ENCODE measurements around the gene GPI. TPM values are rescaled to one million over a fixed set of nuclear protein-coding genes. Genes with fewer than 3 reads are reported as not detected.

Gene GPI
- total and polyA plus RNA-seq, 2 donors (not counting 1 experiment from before 2014, with no cell fraction given): 112 to 173 TPM

- H2AFZ ChIP-seq (ENCODE audit: low read length): peak overlapping the region; percentile 94
- no peaks in the 10 kb centered on the region for H3K79me2 ChIP-seq (ENCODE audit: control insufficient read depth, insufficient read depth, low read length)
- H3K9me3 ChIP-seq (ENCODE audit: control insufficient read depth, insufficient read depth, low read depth, low read length): no peaks in the 10 kb centered on the region
- no peaks in the 10 kb centered on the region for H4K20me1 ChIP-seq (ENCODE audit: control insufficient read depth, extremely low read depth, insufficient read depth, low read length)
- peak overlapping the region; percentile 39 for H3K27ac ChIP-seq (ENCODE audit: insufficient read depth, low read length)
- peak overlapping the region; percentile 90 for H3K4me2 ChIP-seq (ENCODE audit: extremely low read depth, insufficient read depth, low read length)
- H3K4me1 ChIP-seq (ENCODE audit: control insufficient read depth, extremely low read depth, insufficient read depth, low read length): no peaks in the 10 kb centered on the region
- peaks cover 7% of the 10 kb centered on the region for H3K36me3 ChIP-seq (ENCODE audit: control insufficient read depth, insufficient read depth, low read length)
- H3K9ac ChIP-seq (ENCODE audit: insufficient read depth, low read length): peak overlapping the region; percentile 71
- TF ChIP-seq EZH2 (IDR thresholded peaks at IDR 0.05; ENCODE audit: low read length, missing control alignments) (no peak), CTCF (conservative IDR thresholded peaks at IDR 0.05 in 1 of 2, IDR thresholded peaks at IDR 0.05 in 1 of 2; ENCODE audit: low read depth in 1 of 2, low read length in 2 of 2) (no peak)
- peak overlapping the region; percentile 84 to 94 (median 90) for H3K4me3 ChIP-seq (replicated peaks in 1 of 4; ENCODE audit: control extremely low read depth in 1 of 4, insufficient read depth in 1 of 4, low read depth in 3 of 4, low read length in 4 of 4)
- DNase-seq (ENCODE audit: low read depth in 2 of 2): no peak
- H3K27me3 ChIP-seq (ENCODE audit: control insufficient read depth, insufficient read depth, low read length): no peaks in the 10 kb centered on the region
These were observed 38.8 kb downstream of the GPI start for GRCh38 chr19:34403784-34404108.

- no peaks in the 10 kb centered on the region for H3K79me2 ChIP-seq (ENCODE audit: control insufficient read depth, insufficient read depth, low read length)
- peak within 1 kb of the TSS; percentile 84 to 94 (median 90) for H3K4me3 ChIP-seq (replicated peaks in 1 of 4; ENCODE audit: control extremely low read depth in 1 of 4, insufficient read depth in 1 of 4, low read depth in 3 of 4, low read length in 4 of 4)
- H3K4me2 ChIP-seq (ENCODE audit: extremely low read depth, insufficient read depth, low read length): peak within 1 kb of the TSS; percentile 90
- peak within 1 kb of the TSS; percentile 39 for H3K27ac ChIP-seq (ENCODE audit: insufficient read depth, low read length)
- H2AFZ ChIP-seq (ENCODE audit: low read length): peak within 1 kb of the TSS; percentile 94
- no peaks in the 10 kb centered on the region for H4K20me1 ChIP-seq (ENCODE audit: control insufficient read depth, extremely low read depth, insufficient read depth, low read length)
- no peak for TF ChIP-seq CTCF (conservative IDR thresholded peaks at IDR 0.05 in 1 of 2, IDR thresholded peaks at IDR 0.05 in 1 of 2; ENCODE audit: low read depth in 1 of 2, low read length in 2 of 2)
- TF ChIP-seq EZH2 (IDR thresholded peaks at IDR 0.05; ENCODE audit: low read length, missing control alignments): no peak
- peak within 1 kb of the TSS; percentile 71 for H3K9ac ChIP-seq (ENCODE audit: insufficient read depth, low read length)
- peaks cover 4% of the 10 kb centered on the region for H3K36me3 ChIP-seq (ENCODE audit: control insufficient read depth, insufficient read depth, low read length)
- no peaks in the 10 kb centered on the region for H3K9me3 ChIP-seq (ENCODE audit: control insufficient read depth, insufficient read depth, low read depth, low read length)
- DNase-seq (ENCODE audit: low read depth in 2 of 2): peak; percentile 78 to 86
- H3K27me3 ChIP-seq (ENCODE audit: control insufficient read depth, insufficient read depth, low read length): no peaks in the 10 kb centered on the region
- H3K4me1 ChIP-seq (ENCODE audit: control insufficient read depth, extremely low read depth, insufficient read depth, low read length): no peaks in the 10 kb centered on the region
These were observed 39.3 kb downstream of the GPI start, which contains the start of gene PDCD2L for GRCh38 chr19:34404109-34404909. TSS of gene PDCD2L (plus strand) at chr19:34404399. CDS start at chr19:34404431, 32 bp downstream.

DNA sequence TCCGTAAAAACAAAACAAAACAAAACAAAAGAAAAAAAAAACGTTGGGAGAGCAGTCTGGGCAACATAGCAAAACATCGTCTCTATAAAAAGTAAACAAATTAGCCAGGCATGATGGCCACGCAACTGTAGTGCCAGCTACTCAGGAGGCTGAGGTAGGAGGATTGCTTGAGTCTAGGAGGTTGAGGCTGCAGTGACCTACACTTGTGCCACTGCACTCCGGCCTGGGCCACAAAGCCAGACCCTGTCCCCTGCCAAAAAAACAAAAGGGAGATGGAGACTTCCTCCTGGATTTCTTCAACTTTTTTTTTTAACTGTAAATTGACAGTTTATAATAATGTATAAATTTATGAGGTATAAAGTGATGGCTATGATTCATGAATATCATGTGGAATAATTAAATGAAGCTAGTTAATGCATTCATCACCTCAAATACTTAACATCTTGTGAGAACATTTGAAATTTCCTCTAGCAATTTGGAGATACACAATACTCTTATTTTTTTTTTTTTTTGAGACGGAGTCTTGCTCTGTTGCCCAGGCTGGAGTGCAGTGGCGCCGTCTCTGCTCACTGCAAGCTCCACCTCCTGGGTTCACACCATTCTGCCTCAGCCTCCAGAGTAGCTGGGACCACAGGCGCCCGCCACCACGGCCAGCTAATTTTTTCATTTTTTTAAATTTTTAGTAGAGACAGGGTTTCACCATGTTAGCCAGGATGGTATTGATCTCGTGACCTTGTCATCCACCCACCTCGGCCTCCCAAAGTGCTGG lies 41.1 kb downstream of the GPI start:
- no peak overlapping the region for H3K27ac ChIP-seq (ENCODE audit: insufficient read depth, low read length)
- TF ChIP-seq EZH2 (IDR thresholded peaks at IDR 0.05; ENCODE audit: low read length, missing control alignments) (no peak), CTCF (conservative IDR thresholded peaks at IDR 0.05 in 1 of 2, IDR thresholded peaks at IDR 0.05 in 1 of 2; ENCODE audit: low read depth in 1 of 2, low read length in 2 of 2) (no peak)
- H3K4me1 ChIP-seq (ENCODE audit: control insufficient read depth, extremely low read depth, insufficient read depth, low read length): no peaks in the 10 kb centered on the region

More for the DNA sequence above, 41.1 kb downstream of the GPI start:
- no peaks in the 10 kb centered on the region for H3K9me3 ChIP-seq (ENCODE audit: control insufficient read depth, insufficient read depth, low read depth, low read length)
- no peaks in the 10 kb centered on the region for H3K79me2 ChIP-seq (ENCODE audit: control insufficient read depth, insufficient read depth, low read length)
- H3K36me3 ChIP-seq (ENCODE audit: control insufficient read depth, insufficient read depth, low read length): no peaks in the 10 kb centered on the region
- H3K9ac ChIP-seq (ENCODE audit: insufficient read depth, low read length): no peak overlapping the region
- H4K20me1 ChIP-seq (ENCODE audit: control insufficient read depth, extremely low read depth, insufficient read depth, low read length): no peaks in the 10 kb centered on the region
- no peak overlapping the region for H2AFZ ChIP-seq (ENCODE audit: low read length)
- no peak overlapping the region for H3K4me2 ChIP-seq (ENCODE audit: extremely low read depth, insufficient read depth, low read length)
- no peaks in the 10 kb centered on the region for H3K27me3 ChIP-seq (ENCODE audit: control insufficient read depth, insufficient read depth, low read length)
- no peak overlapping the region for H3K4me3 ChIP-seq (replicated peaks in 1 of 4; ENCODE audit: control extremely low read depth in 1 of 4, insufficient read depth in 1 of 4, low read depth in 3 of 4, low read length in 4 of 4)
- no peak for DNase-seq (ENCODE audit: low read depth in 2 of 2)

Data from fibroblast of lung (primary cell).